Activated gamma-delta T cell (primary cell): ENCODE results near the gene JAG2.

Experiments used
- DNase-seq: peaks from one replicate; lab custom pipeline; 2025; lab: John Stamatoyannopoulos, UW

Gene JAG2

DNA sequence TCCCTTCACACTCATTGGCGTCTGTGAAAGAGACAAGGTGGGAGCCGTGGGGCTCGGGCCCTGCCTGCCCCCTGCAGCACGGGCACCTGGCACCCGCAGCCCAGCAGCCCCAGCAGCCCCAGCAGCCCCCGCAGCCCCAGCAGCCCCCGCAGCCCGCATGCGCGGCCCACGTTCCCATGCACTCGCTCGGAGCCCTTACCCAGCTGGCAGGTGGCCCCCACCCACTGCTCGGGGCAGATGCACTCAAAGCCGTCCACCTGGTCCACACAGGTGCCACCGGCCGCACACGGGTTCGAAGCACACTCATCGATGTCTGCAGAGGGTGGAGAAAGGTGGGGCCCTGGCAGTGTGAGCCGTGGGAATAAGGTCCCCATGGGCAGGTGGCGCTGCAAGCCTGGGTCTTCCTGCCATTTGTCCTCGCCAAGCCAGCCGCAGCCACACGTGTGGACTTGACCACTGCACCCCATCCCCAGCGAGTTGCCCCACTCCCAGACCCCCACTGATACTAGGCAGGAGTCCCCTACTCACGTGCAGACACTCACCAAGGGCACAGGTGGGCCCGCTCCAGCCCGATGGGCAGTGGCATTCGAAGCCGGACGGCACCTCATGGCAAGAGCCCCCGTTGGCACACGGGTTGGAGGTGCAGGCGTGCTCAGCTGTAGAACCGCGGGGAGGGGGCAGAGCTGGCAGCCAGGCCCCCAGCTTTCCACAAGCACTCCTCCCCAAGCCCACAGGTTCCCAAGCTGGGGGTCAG lies 17.3 kb downstream of the JAG2 start:
- DNase-seq, result no peak

GRCh38 chr14:105150368-105151083 lies 18.1 kb downstream of the JAG2 start:
- no peak for DNase-seq

DNA sequence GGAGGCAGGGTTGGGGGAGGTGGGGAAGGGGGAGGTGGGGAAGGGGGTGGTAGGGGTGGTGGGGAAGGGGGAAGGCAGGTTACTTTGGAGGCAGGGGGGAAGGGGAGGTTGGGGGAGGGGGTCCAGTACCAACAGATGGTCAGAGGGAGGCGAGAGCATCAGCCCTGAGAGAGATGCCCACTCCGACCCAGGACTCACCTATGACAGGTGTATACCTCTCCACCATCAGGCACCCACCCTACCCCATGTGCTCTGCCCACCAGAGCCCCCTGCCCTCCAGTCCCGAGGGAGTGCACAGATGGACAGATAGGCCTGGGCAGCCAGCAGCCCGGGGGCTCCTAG lies 18.6 kb downstream of the JAG2 start:
- no peak for DNase-seq

DNA sequence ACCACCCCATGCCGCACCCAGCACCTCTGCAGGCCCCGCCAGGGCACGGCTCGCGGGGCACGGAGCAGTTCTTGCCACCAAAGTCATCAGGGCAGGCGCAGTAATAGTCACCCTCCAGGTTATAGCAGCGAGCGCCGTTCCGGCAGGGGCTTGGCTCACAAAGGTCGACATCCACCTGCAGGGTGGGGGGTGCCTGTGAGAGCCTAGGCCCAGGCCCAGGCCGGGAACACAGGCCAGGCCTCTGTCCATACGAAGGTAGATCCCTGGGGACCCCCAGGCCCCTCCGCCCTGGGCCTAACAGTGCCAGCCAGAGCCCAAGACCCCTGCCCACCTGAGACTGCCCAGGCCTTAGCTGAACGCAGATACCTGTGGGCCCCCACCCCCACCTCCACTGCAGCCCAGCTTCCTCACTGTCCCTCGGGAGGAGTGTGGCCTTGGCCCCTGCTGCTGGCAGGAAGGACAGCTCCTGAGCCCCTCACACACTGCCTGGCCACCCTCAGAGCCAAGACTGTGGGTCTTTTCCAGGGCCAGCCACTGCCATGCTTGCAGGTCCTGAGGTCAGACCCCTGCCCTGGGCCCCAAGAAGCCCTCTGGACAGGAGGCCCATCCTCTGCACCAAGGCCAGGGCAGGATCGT lies 19.3 kb downstream of the JAG2 start:
- no peak for DNase-seq

GRCh38 chr14:105148604-105149145 lies 19.9 kb downstream of the JAG2 start:
- DNase-seq, result no peak

DNA sequence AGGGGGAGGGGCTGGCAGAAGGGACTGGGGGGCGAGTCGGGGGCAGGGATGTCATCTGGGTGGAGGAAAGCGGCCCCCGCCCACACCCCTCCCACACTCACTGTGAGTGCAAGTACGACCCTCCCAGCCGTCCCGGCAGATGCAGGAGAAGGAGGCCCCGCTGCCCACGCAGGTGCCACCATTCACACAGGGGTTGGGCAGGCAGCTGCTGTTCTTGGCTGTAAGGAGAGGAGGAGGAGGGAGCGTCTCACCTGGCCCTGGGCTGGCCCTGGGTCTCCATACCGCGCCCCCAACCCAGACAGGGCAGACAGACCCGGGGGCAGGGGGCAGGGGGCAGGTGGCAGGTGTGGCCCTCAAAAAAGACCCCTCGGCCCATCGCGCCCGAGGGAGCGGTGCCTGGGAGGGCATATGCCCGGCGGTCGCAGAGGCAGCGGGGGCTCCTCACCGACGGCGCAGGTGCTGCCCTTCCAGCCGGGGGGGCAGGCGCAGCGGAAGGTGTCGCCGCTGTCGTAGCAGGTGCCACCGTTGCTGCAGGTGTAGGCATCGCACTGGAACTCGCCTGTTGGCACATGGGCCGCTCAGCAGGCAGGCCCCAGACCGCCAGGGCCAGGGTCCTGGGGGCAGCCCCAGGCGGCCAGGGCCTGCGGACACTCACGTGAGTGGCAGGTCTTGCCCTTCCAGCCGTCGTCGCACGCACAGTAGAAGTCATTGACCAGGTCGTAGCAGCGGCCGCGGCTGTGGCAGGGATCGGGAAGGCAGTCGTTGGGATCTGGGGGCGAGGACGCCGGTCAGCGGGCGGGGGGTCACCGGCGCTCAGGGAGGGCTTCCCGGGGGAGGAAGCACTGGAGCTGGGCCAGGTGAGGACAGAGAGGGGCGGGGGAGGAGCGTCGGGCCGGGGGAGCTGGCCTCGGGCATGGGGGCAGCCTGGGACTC lies 20.6 kb downstream of the JAG2 start:
- no peak for DNase-seq

DNA sequence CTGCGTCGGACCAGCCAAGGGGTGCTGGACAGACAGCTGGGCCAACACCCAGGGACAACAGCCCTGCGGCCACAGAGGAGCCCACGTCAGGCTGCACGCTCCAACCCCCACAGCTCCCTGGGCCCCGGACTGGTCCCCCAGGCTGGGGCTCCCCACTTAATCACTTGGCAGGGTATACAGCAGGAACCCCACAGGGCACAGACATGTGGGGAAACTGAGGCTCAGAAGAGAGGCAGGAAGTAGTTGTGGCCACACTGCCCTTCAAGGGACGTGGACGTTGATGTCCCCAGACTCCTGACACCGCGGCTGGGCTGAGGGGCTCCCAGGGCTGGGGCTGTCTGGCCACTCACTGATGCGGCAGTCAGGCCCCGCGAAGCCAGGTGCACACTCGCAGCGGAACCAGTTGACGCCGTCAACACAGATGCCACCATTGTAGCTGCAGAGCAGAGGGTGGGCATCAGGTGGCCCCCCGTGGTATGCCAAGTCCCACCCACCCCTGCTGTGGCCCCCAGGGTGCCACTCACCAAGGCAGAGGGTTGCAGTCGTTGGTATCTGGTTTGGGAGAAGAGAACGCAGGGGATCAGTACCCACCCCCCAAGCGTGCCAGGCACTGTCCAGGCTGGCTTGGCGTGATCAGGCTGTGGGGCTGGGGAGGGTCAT lies 21.5 kb downstream of the JAG2 start:
- no peak for DNase-seq

GRCh38 chr14:105146181-105146975 lies 22.2 kb downstream of the JAG2 start:
- DNase-seq, result no peak

DNA sequence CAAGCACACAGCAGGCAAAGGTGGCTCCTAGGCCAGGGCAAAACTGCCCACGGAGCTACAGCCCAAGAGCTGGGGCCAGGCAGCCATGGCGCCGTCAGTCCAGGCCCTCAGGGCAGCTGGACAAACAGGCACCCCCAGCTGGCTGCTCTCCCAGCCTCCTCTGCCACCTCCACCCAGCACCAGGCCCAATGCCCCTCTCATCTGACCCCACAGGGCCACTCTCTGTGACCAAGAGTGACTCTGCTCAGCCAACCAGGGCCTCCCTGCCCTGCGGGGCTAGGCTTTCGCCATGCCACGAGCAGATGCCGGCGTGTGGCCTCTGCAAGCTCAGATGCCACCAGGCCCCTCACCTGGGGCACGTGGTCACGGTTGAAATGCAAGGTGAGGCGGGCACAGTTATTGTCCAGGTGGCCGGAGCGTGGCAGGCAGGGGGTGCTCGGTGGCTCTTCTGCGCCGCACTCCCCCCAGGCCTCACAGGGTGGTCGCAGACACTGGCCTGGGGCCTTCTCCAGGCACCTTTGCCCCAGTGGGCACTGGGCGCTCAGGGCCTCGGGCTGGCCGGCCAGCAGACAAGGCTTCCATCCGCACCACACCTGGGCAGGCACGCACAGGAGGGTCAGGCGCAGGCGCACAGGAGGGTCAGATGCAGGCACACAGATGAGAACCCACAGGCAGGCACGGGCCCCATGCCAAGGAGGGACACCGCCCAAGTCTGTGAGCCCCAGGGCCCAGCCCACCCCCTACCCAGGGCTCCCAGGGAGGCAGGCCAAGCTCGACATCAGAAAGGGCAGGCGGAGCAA lies 23.0 kb downstream of the JAG2 start:
- no peak for DNase-seq

GRCh38 chr14:105144666-105145380 lies 23.8 kb downstream of the JAG2 start:
- DNase-seq, result no peak

GRCh38 chr14:105144026-105144665 lies 24.4 kb downstream of the JAG2 start:
- no peak for DNase-seq

- DNase-seq, result no peak
These were observed 25.0 kb downstream of the JAG2 start for GRCh38 chr14:105143451-105144025.

GRCh38 chr14:105142651-105143450 lies 25.7 kb downstream of the JAG2 start:
- no peak for DNase-seq

- no peak for DNase-seq
These were observed 26.9 kb downstream of the JAG2 start for GRCh38 chr14:105141486-105142281.

GRCh38 chr14:105141026-105141425 lies 27.6 kb downstream of the JAG2 start:
- DNase-seq, result no peak

DNA sequence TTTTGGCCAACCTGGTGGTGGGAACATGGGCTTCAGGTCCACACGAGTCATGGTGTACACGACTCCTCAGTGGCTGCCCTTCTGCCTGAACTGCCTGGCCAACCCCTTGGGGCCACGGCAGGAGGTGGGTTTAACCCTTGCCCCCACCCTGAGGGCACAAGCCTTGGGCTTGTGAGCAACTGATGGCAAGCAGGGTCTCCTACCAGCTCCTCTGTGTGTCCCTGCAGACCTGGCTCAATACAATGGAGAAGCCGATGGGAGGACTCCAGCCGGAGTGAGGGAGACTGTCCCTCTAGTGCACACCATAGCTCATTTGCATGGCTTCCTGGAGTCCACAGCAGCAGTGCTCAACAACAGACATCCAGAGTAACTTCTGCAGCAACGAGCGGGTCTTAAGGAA lies 28.0 kb downstream of the JAG2 start:
- DNase-seq, result no peak
